Fibroblast of the aortic adventitia (primary cell): ENCODE results near the gene UCK1. TPM values are rescaled to one million over a fixed set of nuclear protein-coding genes. Genes with fewer than 3 reads are reported as not detected.

ENCODE experiments used
- DNase-seq: peaks from one replicate; pipeline ENCODE4 v3.0.0-alpha.2; 2010; ENCODE audit warnings: low read depth
- H3K4me3 ChIP-seq: 2 replicates; pipeline ENCODE4 v1.5.1; 2011; ENCODE audit warnings: low read depth, mild to moderate bottlenecking, control low read depth, low read length, moderate library complexity
- total RNA-seq: library from RNA; depleted of rRNA; stranded (reverse); fragments of >200 nt; gene quantifications from 2 replicates; pipeline ENCODE4 v1.2.3, GENCODE V29; 2012; ENCODE audit warnings: low replicate concordance
- TF ChIP-seq, protein P1 (sequence below): IDR thresholded peaks from 2 replicates; pipeline ENCODE4 v1.5.1; 2011; ENCODE audit warnings: mild to moderate bottlenecking, low read length, control low read depth, inconsistent platforms; ENCODE audit not compliant: insufficient read depth

Gene UCK1
- total RNA-seq, 1 donor, result 18.5 TPM

DNA sequence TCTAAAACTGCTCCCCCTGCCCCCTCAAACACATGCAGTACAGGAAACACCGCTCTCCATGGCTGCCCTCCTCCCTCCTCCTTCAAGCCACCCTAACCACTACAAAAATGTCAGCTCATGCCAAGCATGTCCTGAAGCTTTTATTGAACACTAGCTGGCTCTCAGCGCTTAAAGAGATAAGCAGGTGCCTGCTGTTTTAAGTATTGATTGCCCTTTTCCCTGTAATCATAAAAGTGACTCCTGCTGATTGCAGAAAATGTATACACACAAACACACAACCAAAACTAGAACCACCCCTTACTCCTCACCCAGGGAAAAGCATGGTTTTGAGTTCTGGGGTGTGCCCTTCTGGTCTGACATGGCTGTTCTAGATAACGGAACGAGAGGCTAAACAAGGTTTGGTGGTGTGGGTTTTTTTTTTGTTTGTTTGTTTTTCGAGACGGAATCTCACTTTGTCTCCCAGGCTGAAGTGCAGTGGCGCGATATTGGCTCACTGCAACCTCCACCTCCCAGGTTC is 3.7 kb upstream of the UCK1 start:
- TF ChIP-seq, protein P1, sequence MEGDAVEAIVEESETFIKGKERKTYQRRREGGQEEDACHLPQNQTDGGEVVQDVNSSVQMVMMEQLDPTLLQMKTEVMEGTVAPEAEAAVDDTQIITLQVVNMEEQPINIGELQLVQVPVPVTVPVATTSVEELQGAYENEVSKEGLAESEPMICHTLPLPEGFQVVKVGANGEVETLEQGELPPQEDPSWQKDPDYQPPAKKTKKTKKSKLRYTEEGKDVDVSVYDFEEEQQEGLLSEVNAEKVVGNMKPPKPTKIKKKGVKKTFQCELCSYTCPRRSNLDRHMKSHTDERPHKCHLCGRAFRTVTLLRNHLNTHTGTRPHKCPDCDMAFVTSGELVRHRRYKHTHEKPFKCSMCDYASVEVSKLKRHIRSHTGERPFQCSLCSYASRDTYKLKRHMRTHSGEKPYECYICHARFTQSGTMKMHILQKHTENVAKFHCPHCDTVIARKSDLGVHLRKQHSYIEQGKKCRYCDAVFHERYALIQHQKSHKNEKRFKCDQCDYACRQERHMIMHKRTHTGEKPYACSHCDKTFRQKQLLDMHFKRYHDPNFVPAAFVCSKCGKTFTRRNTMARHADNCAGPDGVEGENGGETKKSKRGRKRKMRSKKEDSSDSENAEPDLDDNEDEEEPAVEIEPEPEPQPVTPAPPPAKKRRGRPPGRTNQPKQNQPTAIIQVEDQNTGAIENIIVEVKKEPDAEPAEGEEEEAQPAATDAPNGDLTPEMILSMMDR, result no peak
- DNase-seq, result no peak
- H3K4me3 ChIP-seq, result no peak overlapping the region

GRCh38 chr9:131530546-131530919 is 530 bp downstream of the UCK1 start:
- peak; percentile 10 for DNase-seq
- H3K4me3 ChIP-seq, result peak overlapping the region; percentile 80
- TF ChIP-seq, protein P1, result no peak

- no peak for DNase-seq
- TF ChIP-seq, protein P1, result no peak
- peak overlapping the region; percentile 80 for H3K4me3 ChIP-seq
These were observed 1.2 kb downstream of the UCK1 start for GRCh38 chr9:131529597-131530545.

GRCh38 chr9:131528886-131529505 is 2.1 kb downstream of the UCK1 start:
- TF ChIP-seq, protein P1, result no peak
- no peak overlapping the region for H3K4me3 ChIP-seq
- DNase-seq, result no peak

DNA sequence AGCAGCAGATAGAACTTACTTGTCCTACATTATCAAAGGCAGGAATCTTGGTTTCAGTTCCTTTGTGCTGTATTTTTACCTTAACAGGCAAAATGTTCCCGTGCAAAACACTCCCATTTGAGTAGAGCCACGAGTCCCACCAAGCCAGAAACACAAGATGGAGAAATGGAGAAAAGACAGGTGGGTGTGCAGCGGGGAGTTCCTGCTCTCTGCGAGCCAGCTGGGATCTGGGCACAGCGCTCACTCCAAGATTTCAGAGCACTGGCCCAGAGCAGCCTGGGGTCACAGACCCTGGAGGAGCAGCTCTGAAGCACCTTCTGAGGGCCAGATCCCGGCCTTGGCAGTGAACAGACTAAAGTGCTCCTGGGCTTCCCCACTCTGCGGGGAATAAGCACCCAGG is 2.9 kb downstream of the UCK1 start:
- TF ChIP-seq, protein P1, result no peak
- no peak overlapping the region for H3K4me3 ChIP-seq
- DNase-seq, result no peak

DNA sequence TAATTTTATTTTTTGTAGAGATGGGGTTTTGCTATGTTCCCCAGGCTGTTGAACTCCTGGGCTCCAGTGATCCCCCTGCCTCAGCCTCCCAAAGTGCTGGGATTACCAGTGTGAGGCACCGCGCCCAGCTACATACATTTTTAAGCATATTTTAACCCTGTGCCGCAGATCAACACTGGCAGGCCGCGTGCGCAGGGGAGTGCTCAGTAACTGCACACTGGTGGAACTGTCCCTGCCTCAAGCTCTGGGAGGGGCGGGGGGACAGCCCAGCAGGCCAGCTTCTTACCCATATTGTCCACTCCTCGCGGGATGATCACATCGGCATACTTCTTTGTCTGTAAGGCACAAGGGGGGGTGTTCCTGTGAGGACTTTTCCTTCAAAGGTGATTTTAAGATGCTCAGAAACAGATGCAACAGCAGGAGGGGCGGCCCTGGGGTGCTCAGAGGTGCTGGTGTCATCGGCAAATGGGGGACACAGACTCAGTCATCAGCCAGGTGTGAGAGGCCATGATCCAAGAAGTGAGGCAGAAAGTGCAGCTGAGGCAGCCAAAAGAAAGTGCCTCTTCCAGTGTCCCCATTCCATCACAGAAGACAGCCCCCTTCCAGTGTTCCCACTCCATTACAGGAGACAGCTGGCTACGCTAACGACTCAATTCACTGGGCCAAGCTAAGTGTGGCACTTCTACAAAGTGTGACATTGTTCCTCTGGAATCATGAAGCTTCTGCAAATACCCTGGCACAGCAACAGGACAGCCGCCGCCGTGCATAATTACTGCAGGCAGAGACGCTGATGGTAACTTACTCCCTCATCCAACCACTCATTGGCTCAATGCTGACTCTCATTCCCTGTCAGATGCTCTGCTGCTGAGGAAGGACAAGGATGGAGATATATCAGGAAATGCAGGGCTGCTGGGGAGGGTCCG is 5.2 kb downstream of the UCK1 start:
- DNase-seq, result no peak
- TF ChIP-seq, protein P1, result no peak
- H3K4me3 ChIP-seq, result no peak overlapping the region
